Keratinocyte (primary cell): ENCODE measurements around the gene STIM1. TPM values are rescaled to one million over a fixed set of nuclear protein-coding genes. Genes with fewer than 3 reads are reported as not detected.
"Not testable (repeated sequence)": the region's sequence is repeated elsewhere in the genome, so short reads cannot be mapped to it uniquely, and the experiment has no call there.

Experiments used
- DNase-seq: peaks from one replicate; pipeline ENCODE4 v3.0.0-alpha.2; 2011; ENCODE audit warnings: low read depth, missing footprints, low spot score
- FAIRE-seq: peaks from 2 replicates; lab custom pipeline; 2011; peaks lifted over from hg19 to GRCh38; lab: Jason Lieb, UNC
- H2AFZ ChIP-seq: 2 replicates; pipeline ENCODE4 v1.6.0; 2012; ENCODE audit warnings: low read length, control low read depth, inconsistent platforms; ENCODE audit not compliant: control insufficient read depth
- H3K27ac ChIP-seq: 2 replicates; pipeline ENCODE4 v1.5.1; 2011; ENCODE audit warnings: low read length; ENCODE audit not compliant: control insufficient read depth, insufficient read depth
- H3K27me3 ChIP-seq: 3 replicates; pipeline ENCODE4 v1.6.0; 2011; ENCODE audit warnings: low read length; ENCODE audit not compliant: control insufficient read depth, insufficient read depth; ENCODE audit errors: extremely low read depth
- H3K36me3 ChIP-seq, 2 experiments: 2 replicates in 1 of 2; 3 replicates in 1 of 2; pipeline ENCODE4 v1.5.1; 2011; ENCODE audit warnings: low read length in 2 of 2, mild to moderate bottlenecking in 1 of 2; ENCODE audit not compliant: control insufficient read depth in 2 of 2, insufficient read depth in 2 of 2; ENCODE audit errors: extremely low read depth in 1 of 2
- H3K4me1 ChIP-seq: 3 replicates; pipeline ENCODE4 v1.5.1; 2011; ENCODE audit warnings: low read length; ENCODE audit not compliant: control insufficient read depth, insufficient read depth; ENCODE audit errors: extremely low read depth
- H3K4me2 ChIP-seq: 3 replicates; pipeline ENCODE4 v1.6.0; 2011; ENCODE audit warnings: low read depth, low read length; ENCODE audit not compliant: control insufficient read depth, insufficient read depth; ENCODE audit errors: extremely low read depth
- H3K4me3 ChIP-seq, 3 experiments: fragments of 200-600 bp in 1 of 3; sonication (generic) in 1 of 3; 2 replicates in 2 of 3; 3 replicates in 1 of 3; pipeline ENCODE4 v1.5.1; 2011 to 2016; ENCODE audit warnings: low read length in 3 of 3, mild to moderate bottlenecking in 3 of 3, control low read depth in 2 of 3, inconsistent platforms in 1 of 3, low read depth in 1 of 3, mixed read lengths in 1 of 3, mixed run types in 1 of 3, moderate library complexity in 1 of 3; ENCODE audit not compliant: control insufficient read depth in 2 of 3, insufficient read depth in 2 of 3; ENCODE audit errors: extremely low read depth in 1 of 3
- H3K79me2 ChIP-seq: 2 replicates; pipeline ENCODE4 v1.6.0; 2012; ENCODE audit warnings: low read length; ENCODE audit not compliant: control insufficient read depth, insufficient read depth
- H3K9ac ChIP-seq: 3 replicates; pipeline ENCODE4 v1.6.0; 2011; ENCODE audit warnings: low read length; ENCODE audit not compliant: control insufficient read depth, insufficient read depth; ENCODE audit errors: extremely low read depth
- H3K9me1 ChIP-seq: 3 replicates; pipeline ENCODE4 v1.6.0; 2011; ENCODE audit warnings: low read length; ENCODE audit not compliant: control insufficient read depth, insufficient read depth; ENCODE audit errors: extremely low read depth
- H3K9me3 ChIP-seq: 2 replicates; pipeline ENCODE4 v1.5.1; 2012; ENCODE audit warnings: low read depth, low read length; ENCODE audit not compliant: control insufficient read depth
- H4K20me1 ChIP-seq: 3 replicates; pipeline ENCODE4 v1.6.0; 2011; ENCODE audit warnings: low read length; ENCODE audit not compliant: control insufficient read depth, insufficient read depth; ENCODE audit errors: extremely low read depth
- EZH2 ChIP-seq: IDR thresholded peaks from one replicate; pipeline ENCODE4 v1.6.1; 2012; ENCODE audit warnings: inconsistent platforms, mild to moderate bottlenecking, low read length, moderate library complexity
- dilution Hi-C: fragments of 300-500 bp; cut with MboI; formaldehyde crosslinking; loops from one replicate; pipeline ENCODE4 v1.7.0; 2020; ENCODE audit warnings: low sequenced_read_pairs; ENCODE audit not compliant: extremely low pct_ligation_motif_present
- polyA plus RNA-seq, 5 experiments: library from polyadenylated mRNA; depleted of rRNA in 3 of 5; stranded (reverse) in 3 of 5; stranded (forward) in 1 of 5; unstranded in 1 of 5; fragments of >200 nt; gene quantifications; 1 replicate in 1 of 5; 2 replicates in 3 of 5; 3 replicates in 1 of 5; pipeline versions ENCODE4 v1.2.1 to v1.2.3, GENCODE V29; 2011 to 2012; ENCODE audit warnings: missing spikeins in 2 of 5, low read depth in 1 of 5, low replicate concordance in 1 of 5
- TF ChIP-seq, protein P1 (sequence below), 3 experiments: IDR thresholded peaks in 1 of 3; conservative IDR thresholded peaks in 1 of 3; optimal IDR thresholded peaks in 1 of 3; 2 replicates in 2 of 3; 3 replicates in 1 of 3; pipeline versions ENCODE3 to v1.5.1; 2011; ENCODE audit warnings: low read length in 3 of 3, mild to moderate bottlenecking in 3 of 3, moderate library complexity in 2 of 3, control low read depth in 1 of 3, inconsistent platforms in 1 of 3; ENCODE audit not compliant: insufficient read depth in 2 of 3; ENCODE audit errors: extremely low read depth in 1 of 3

Gene STIM1
- polyA plus RNA-seq, 1 donor (not counting 4 experiments of a cell fraction or from before 2014, with no cell fraction given), result 23.7 TPM

DNA sequence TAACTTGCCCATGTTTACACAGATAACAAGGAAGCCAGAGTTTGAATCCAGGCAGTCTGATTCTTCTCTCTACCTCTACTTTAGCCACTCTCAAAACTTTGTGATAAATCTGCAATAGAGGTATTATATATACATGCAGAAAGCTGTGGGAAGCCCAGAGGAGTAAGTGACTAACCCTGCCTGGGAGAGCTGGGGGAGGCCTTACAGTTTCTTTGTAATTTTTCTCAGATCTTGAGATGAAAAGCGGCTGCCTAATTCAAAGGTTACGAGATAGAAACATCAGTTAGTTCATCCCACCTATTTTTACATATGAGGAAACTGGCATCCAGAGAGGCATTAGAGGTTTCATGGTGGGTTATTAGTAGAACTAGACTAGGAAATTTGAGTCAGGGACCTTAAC lies 4.9 kb downstream of the STIM1 start:
- Histone ChIP-seq H3K4me1 (peaks cover 36% of the 10 kb centered on the region), H3K79me2 (peaks cover 89% of the 10 kb centered on the region), H3K4me3 (no peak overlapping the region), H3K9me3 (no peaks in the 10 kb centered on the region), H3K9ac (no peak overlapping the region), H3K4me2 (no peak overlapping the region), H3K36me3 (peaks cover 0 to 1% of the 10 kb centered on the region in 2 experiments), H4K20me1 (no peaks in the 10 kb centered on the region), H2AFZ (no peak overlapping the region), H3K27me3 (no peaks in the 10 kb centered on the region), H3K27ac (no peak overlapping the region), H3K9me1 (no peaks in the 10 kb centered on the region)
- FAIRE-seq (no peak), DNase-seq (no peak)
- no peak for TF ChIP-seq EZH2
- TF ChIP-seq, protein P1, sequence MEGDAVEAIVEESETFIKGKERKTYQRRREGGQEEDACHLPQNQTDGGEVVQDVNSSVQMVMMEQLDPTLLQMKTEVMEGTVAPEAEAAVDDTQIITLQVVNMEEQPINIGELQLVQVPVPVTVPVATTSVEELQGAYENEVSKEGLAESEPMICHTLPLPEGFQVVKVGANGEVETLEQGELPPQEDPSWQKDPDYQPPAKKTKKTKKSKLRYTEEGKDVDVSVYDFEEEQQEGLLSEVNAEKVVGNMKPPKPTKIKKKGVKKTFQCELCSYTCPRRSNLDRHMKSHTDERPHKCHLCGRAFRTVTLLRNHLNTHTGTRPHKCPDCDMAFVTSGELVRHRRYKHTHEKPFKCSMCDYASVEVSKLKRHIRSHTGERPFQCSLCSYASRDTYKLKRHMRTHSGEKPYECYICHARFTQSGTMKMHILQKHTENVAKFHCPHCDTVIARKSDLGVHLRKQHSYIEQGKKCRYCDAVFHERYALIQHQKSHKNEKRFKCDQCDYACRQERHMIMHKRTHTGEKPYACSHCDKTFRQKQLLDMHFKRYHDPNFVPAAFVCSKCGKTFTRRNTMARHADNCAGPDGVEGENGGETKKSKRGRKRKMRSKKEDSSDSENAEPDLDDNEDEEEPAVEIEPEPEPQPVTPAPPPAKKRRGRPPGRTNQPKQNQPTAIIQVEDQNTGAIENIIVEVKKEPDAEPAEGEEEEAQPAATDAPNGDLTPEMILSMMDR (optimal IDR thresholded peaks at IDR 0.05 in 1 of 3, IDR thresholded peaks at IDR 0.05 in 1 of 3, conservative IDR thresholded peaks at IDR 0.05 in 1 of 3; ENCODE audit: extremely low read depth in 1 of 3, insufficient read depth in 2 of 3, low read length in 3 of 3), result no peak
- dilution Hi-C loops, result loop anchor here (25.0 kb wide), 1 partner anchor 202 kb away; no protein-coding TSS in a partner anchor

DNA sequence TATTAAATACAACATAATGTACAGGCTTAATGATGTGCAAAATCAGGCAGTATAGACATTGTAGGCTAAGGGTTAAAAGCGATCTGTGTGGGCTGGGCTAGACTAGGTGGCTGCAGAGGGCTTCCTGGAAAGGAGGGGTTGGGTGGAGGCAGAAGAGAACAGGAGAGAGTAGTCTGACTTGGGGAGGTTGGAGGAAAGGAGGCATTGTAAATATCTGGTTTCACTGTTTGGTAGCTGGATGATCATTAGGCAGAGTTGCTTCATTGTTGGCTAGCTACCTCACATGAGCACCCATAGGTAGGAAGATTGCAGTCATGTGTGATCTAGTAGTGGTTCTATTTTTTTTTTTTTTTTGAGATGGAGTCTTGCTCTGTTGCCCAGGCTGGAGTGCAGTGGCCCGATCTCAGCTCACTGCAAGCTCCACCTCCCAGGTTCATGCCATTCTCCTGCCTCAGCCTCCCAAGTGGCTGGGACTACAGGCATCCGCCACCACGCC lies 5.5 kb downstream of the STIM1 start:
- not testable (repeated sequence) for H3K4me3 ChIP-seq, DNase-seq, H3K4me2 ChIP-seq, H3K27me3 ChIP-seq, H3K27ac ChIP-seq, H4K20me1 ChIP-seq, H3K9me3 ChIP-seq, H3K9me1 ChIP-seq, FAIRE-seq, H3K36me3 ChIP-seq, H3K9ac ChIP-seq, H2AFZ ChIP-seq
- Histone ChIP-seq H3K79me2 (peaks cover 85% of the 10 kb centered on the region), H3K4me1 (peaks cover 42% of the 10 kb centered on the region)
- dilution Hi-C loops, result loop anchor here (25.0 kb wide), 1 partner anchor 201 kb away; no protein-coding TSS in a partner anchor

DNA sequence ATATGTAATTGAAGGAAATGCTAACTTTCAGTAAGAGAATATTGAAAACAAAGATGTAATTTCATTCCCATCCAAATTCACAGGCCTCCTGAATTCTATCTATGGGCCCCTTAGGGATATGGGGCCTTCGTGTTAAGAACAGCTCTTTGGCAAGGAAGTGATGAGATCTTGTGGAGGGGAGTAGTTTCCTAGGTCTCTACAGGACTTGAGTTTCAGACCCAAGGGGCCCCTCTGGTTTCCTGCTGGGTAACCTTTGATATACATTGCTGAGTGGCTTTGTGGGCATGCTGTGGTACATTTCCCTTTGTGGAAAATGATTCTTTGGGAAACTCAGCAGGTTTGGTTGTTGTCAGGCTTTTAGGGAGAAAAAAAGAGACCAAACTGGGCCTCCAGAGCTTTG lies 6.2 kb downstream of the STIM1 start:
- dilution Hi-C loops, result loop anchor here (25.0 kb wide), 1 partner anchor 201 kb away; no protein-coding TSS in a partner anchor
- no peak overlapping the region for H3K4me2 ChIP-seq
- no peak overlapping the region for H2AFZ ChIP-seq
- DNase-seq, result no peak
- no peaks in the 10 kb centered on the region for H4K20me1 ChIP-seq
- H3K4me3 ChIP-seq, result no peak overlapping the region
- TF ChIP-seq, protein P1 (optimal IDR thresholded peaks at IDR 0.05 in 1 of 3, IDR thresholded peaks at IDR 0.05 in 1 of 3, conservative IDR thresholded peaks at IDR 0.05 in 1 of 3; ENCODE audit: extremely low read depth in 1 of 3, insufficient read depth in 2 of 3, low read length in 3 of 3), result no peak
- TF ChIP-seq EZH2, result no peak
- FAIRE-seq, result no peak
- peaks cover 0 to 1% of the 10 kb centered on the region in 2 experiments for H3K36me3 ChIP-seq
- H3K9me3 ChIP-seq, result no peaks in the 10 kb centered on the region
- H3K9me1 ChIP-seq, result no peaks in the 10 kb centered on the region
- H3K4me1 ChIP-seq, result peaks cover 44% of the 10 kb centered on the region
- H3K79me2 ChIP-seq, result peaks cover 83% of the 10 kb centered on the region
- H3K9ac ChIP-seq, result no peak overlapping the region
- H3K27me3 ChIP-seq, result no peaks in the 10 kb centered on the region
- no peak overlapping the region for H3K27ac ChIP-seq
